HCT116 (cell line): ENCODE measurements around the gene MYCBP2. TPM values are rescaled to one million over a fixed set of nuclear protein-coding genes. Genes with fewer than 3 reads are reported as not detected.

Experiments
- ATAC-seq: fragments of 200-7000 bp; cut with Tn5 transposase; 2 replicates; pipeline ENCODE4 v1.9.1; 2020; ENCODE audit warnings: mild to moderate bottlenecking, moderate library complexity
- BruUV-seq: library from RNA; stranded (reverse); fragments of 400-500 nt; replicated peaks from 2 replicates; lab custom pipeline; 2021; lab: Mats Ljungman, UMichigan
- CTCF ChIA-PET: fragments of 300-600 bp; sonication (Branson Sonifier 250); formaldehyde crosslinking; loops from one replicate; lab custom pipeline; 2021; ENCODE audit warnings: antibody characterized with exemption; lab: Charles Lee
- POLR2A ChIA-PET: fragments of 300-600, 350-600 bp; sonication (Branson Sonifier 250); formaldehyde crosslinking; loops from one replicate; lab custom pipeline; 2021; ENCODE audit warnings: antibody characterized with exemption; lab: Charles Lee
- RAD21 ChIA-PET, 2 experiments: fragments of 300-600 bp; sonication (Branson Sonifier 250); formaldehyde crosslinking; loops; one replicate each; lab custom pipeline; 2023; ENCODE audit warnings: low total read pairs in 2 of 2; ENCODE audit not compliant: uncharacterized antibody in 2 of 2, unreplicated experiment in 2 of 2, low non-redundant PET in 1 of 2; lab: Charles Lee
- DNase-seq: peaks from one replicate; pipeline ENCODE4 v3.0.0-alpha.2; 2010; ENCODE audit warnings: low read depth, low spot score
- H2AFZ ChIP-seq: fragments of 200-600 bp; shearing (Covaris generic), sonication (generic); 2 replicates; pipeline ENCODE4 v1.6.1; 2017; ENCODE audit warnings: low read depth, mixed run types, mixed read lengths, antibody characterized with exemption, low read length; ENCODE audit not compliant: poor library complexity, severe bottlenecking
- H3K27ac ChIP-seq: 2 replicates; pipeline ENCODE4 v1.5.1; 2012; ENCODE audit warnings: low read depth, low read length
- H3K27me3 ChIP-seq: fragments of 200-600 bp; sonication (generic); 2 replicates; pipeline ENCODE4 v1.6.1; 2016; ENCODE audit warnings: mixed run types, low read length, mixed read lengths; ENCODE audit not compliant: insufficient read depth
- H3K36me3 ChIP-seq, 2 experiments: fragments of 200-500 bp in 1 of 2; fragments of 200-600 bp in 1 of 2; sonication (Bioruptor generic) in 1 of 2; sonication (generic) in 1 of 2; 2 replicates each; pipeline versions ENCODE4 v1.5.1 to v1.6.1; 2014 to 2016; ENCODE audit warnings: low read length in 2 of 2, inconsistent platforms in 1 of 2, mixed read lengths in 1 of 2, mixed run types in 1 of 2; ENCODE audit not compliant: insufficient read depth in 2 of 2, control insufficient read depth in 1 of 2
- H3K4me1 ChIP-seq, 2 experiments: fragments of 200-600 bp in 1 of 2; sonication (generic) in 1 of 2; 2 replicates each; pipeline versions ENCODE4 v1.5.1 to v1.6.1; 2012 to 2017; ENCODE audit warnings: low read length in 2 of 2, inconsistent platforms in 1 of 2, mild to moderate bottlenecking in 1 of 2, mixed read lengths in 1 of 2, mixed run types in 1 of 2, moderate library complexity in 1 of 2; ENCODE audit not compliant: insufficient read depth in 2 of 2, control insufficient read depth in 1 of 2
- H3K4me2 ChIP-seq: fragments of 200-600 bp; sonication (generic); 2 replicates; pipeline ENCODE4 v1.6.1; 2017; ENCODE audit warnings: mixed run types, low read length, mixed read lengths
- H3K4me3 ChIP-seq, 2 experiments: fragments of 200-600 bp in 1 of 2; sonication (generic) in 1 of 2; replicated peaks in 1 of 2; 2 replicates each; pipeline ENCODE4 v1.5.1; 2011 to 2016; ENCODE audit warnings: low read length in 2 of 2, control low read depth in 1 of 2, low read depth in 1 of 2, mild to moderate bottlenecking in 1 of 2, mixed read lengths in 1 of 2, mixed run types in 1 of 2
- H3K79me2 ChIP-seq: fragments of 200-600 bp; sonication (generic); 2 replicates; pipeline ENCODE4 v1.6.1; 2017; ENCODE audit warnings: mild to moderate bottlenecking, mixed run types, low read length, moderate library complexity, mixed read lengths; ENCODE audit not compliant: insufficient read depth
- H3K9ac ChIP-seq: fragments of 200-600 bp; sonication (generic); 2 replicates; pipeline ENCODE4 v1.6.1; 2016; ENCODE audit warnings: low read length, mixed read lengths
- H3K9me2 ChIP-seq: fragments of 200-600 bp; sonication (generic), shearing (Covaris generic); 2 replicates; pipeline ENCODE4 v1.6.1; 2017; ENCODE audit warnings: mixed run types, mild to moderate bottlenecking, moderate library complexity; ENCODE audit not compliant: insufficient read depth
- H3K9me3 ChIP-seq, 2 experiments: fragments of 200-500 bp in 1 of 2; fragments of 200-600 bp in 1 of 2; sonication (Bioruptor generic) in 1 of 2; sonication (generic) in 1 of 2; 2 replicates each; pipeline ENCODE4 v1.6.1; 2014 to 2017; ENCODE audit warnings: low read length in 2 of 2, mixed read lengths in 2 of 2, inconsistent platforms in 1 of 2, low read depth in 1 of 2, mild to moderate bottlenecking in 1 of 2, mixed run types in 1 of 2, moderate library complexity in 1 of 2; ENCODE audit not compliant: control insufficient read depth in 1 of 2, insufficient read depth in 1 of 2
- H4K20me1 ChIP-seq: fragments of 200-600 bp; sonication (generic), shearing (Covaris generic); 2 replicates; pipeline ENCODE4 v1.6.1; 2017; ENCODE audit warnings: mixed run types, mild to moderate bottlenecking, moderate library complexity; ENCODE audit not compliant: insufficient read depth
- ATF3 ChIP-seq: IDR thresholded peaks from 2 replicates; pipeline ENCODE4 v1.6.1; 2012
- CBX3 ChIP-seq: IDR thresholded peaks from 2 replicates; pipeline ENCODE4 v1.6.1; 2012; ENCODE audit warnings: low read depth
- ELF1 ChIP-seq: IDR thresholded peaks from 2 replicates; pipeline ENCODE4 v1.6.1; 2012; ENCODE audit warnings: low read depth, borderline replicate concordance
- EZH2phosphoT487 ChIP-seq: fragments of 200-600 bp; IDR thresholded peaks from 2 replicates; pipeline ENCODE4 v1.6.1; 2018; ENCODE audit warnings: antibody characterized with exemption, borderline replicate concordance
- JUND ChIP-seq: IDR thresholded peaks from 2 replicates; pipeline ENCODE4 v1.6.1; 2012
- POLR2A ChIP-seq: IDR thresholded peaks from 2 replicates; pipeline ENCODE4 v1.7.0; 2011; ENCODE audit warnings: borderline replicate concordance; ENCODE audit not compliant: insufficient read depth, insufficient read length; ENCODE audit errors: extremely low read depth
- POLR2AphosphoS5 ChIP-seq: IDR thresholded peaks from 2 replicates; pipeline ENCODE4 v1.6.1; 2011; ENCODE audit warnings: mild to moderate bottlenecking, low read depth, low read length, moderate library complexity
- REST ChIP-seq: IDR thresholded peaks from 2 replicates; pipeline ENCODE4 v1.6.1; 2012; ENCODE audit warnings: low read depth
- SP1 ChIP-seq: IDR thresholded peaks from 2 replicates; pipeline ENCODE4 v1.6.1; 2012; ENCODE audit warnings: low read depth
- ZFX ChIP-seq: fragments of 450-650 bp; IDR thresholded peaks from 2 replicates; pipeline ENCODE4 v1.6.1; 2017
- intact Hi-C: fragments of 100-400 bp; cut with micrococcal nuclease; formaldehyde crosslinking; loops from 2 replicates; pipeline ENCODE4 v1.10.0; 2022
- total RNA-seq: library from RNA; stranded (reverse); gene quantifications from one replicate; pipeline ENCODE4 v1.2.1, GENCODE V29; 2021; ENCODE audit not compliant: unreplicated experiment
- TF ChIP-seq, protein P1 (sequence below): IDR thresholded peaks from 2 replicates; pipeline ENCODE4 v1.6.1; 2012

MYCBP2 gene
- total RNA-seq, 1 experiment from 2014 or later = 48.5 TPM

DNA sequence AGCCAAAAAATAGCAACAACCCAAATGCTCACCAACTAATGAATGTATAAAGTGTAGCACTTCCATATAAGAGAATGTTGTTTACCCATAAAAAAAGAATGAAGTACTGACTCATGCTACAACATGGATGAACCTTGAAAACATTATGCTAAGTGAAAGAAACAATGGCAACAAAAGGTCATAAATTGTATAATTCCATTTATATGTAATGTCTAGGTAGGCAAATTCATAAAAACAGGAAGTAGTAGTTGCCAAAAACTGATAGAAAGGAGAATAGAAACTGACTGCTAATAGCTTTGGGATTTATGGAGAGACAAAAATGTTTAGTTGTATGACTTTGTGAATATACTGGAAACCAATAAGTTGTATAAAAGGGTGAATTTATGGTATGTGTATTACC lies 21.6 kb downstream of the MYCBP2 start:
- Histone ChIP-seq H2AFZ (no peak overlapping the region), H3K9me3 (no peaks in the 10 kb centered on the region), H4K20me1 (peaks cover 6% of the 10 kb centered on the region; the same call in 1 of the 2 replicates), H3K36me3 (no peaks in the 10 kb centered on the region), H3K9me2 (no peaks in the 10 kb centered on the region), H3K27me3 (no peaks in the 10 kb centered on the region), H3K4me1 (no peaks in the 10 kb centered on the region), H3K9ac (no peak overlapping the region), H3K4me3 (no peak overlapping the region), H3K4me2 (no peak overlapping the region), H3K79me2 (peaks cover 95% of the 10 kb centered on the region), H3K27ac (no peak overlapping the region)
- no TSS peak for BruUV-seq
- no peak for TF ChIP-seq ELF1
- DNase-seq (no peak), ATAC-seq (no peak)
- ChIA-PET CTCF (no interaction called here), POLR2A (no interaction called here), RAD21 (no interaction called here)
- intact Hi-C loops = no loop called here

GRCh38 chr13:77300176-77301037 lies 26.5 kb downstream of the MYCBP2 start:
- Histone ChIP-seq H3K27ac (no peak overlapping the region), H3K4me1 (no peaks in the 10 kb centered on the region), H3K9ac (no peak overlapping the region), H3K36me3 (no peaks in the 10 kb centered on the region), H3K9me3 (no peaks in the 10 kb centered on the region), H3K27me3 (no peaks in the 10 kb centered on the region), H3K9me2 (no peaks in the 10 kb centered on the region), H3K4me2 (no peak overlapping the region), H4K20me1 (peaks cover 15% of the 10 kb centered on the region; the same call in 1 of the 2 replicates), H2AFZ (no peak overlapping the region), H3K4me3 (no peak overlapping the region), H3K79me2 (peaks cover 75% of the 10 kb centered on the region)
- intact Hi-C loops = no loop called here
- DNase-seq = no peak
- RAD21 ChIA-PET = interaction anchor here in 1 of 2 experiments (0.6 kb wide), 1 partner anchor 510 kb away, joined by 3 read pairs; no protein-coding TSS in a partner anchor
- CTCF ChIA-PET = no interaction called here
- TF ChIP-seq, protein P1, sequence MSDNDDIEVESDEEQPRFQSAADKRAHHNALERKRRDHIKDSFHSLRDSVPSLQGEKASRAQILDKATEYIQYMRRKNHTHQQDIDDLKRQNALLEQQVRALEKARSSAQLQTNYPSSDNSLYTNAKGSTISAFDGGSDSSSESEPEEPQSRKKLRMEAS = no peak
- TF ChIP-seq SP1 (no peak), JUND (no peak), EZH2phosphoT487 (no peak), POLR2AphosphoS5 (no peak), REST (no peak), POLR2A (no peak), ATF3 (no peak), ZFX (no peak), CBX3 (no peak)
- no peak for ATAC-seq
- POLR2A ChIA-PET = no interaction called here
- BruUV-seq = no TSS peak
